ENCODE measurements around the gene GNMT.

- TF ChIP-seq REST (IDR thresholded peaks at IDR 0.05; ENCODE audit: low read depth) (no peak), EP300 (IDR thresholded peaks at IDR 0.05; ENCODE audit: borderline replicate concordance) (no peak), USF1 (IDR thresholded peaks at IDR 0.05) (no peak), TAF1 (IDR thresholded peaks at IDR 0.05; ENCODE audit: low read depth) (no peak), FOXM1 (IDR thresholded peaks at IDR 0.05; ENCODE audit: borderline replicate concordance, low read depth) (no peak), RAD21 (IDR thresholded peaks at IDR 0.05; ENCODE audit: low read depth) (no peak), CEBPB (IDR thresholded peaks at IDR 0.05) (no peak), YY1 (IDR thresholded peaks at IDR 0.05; ENCODE audit: low read depth) (no peak), TCF12 (IDR thresholded peaks at IDR 0.05; ENCODE audit: low read depth) (no peak), TEAD4 (IDR thresholded peaks at IDR 0.05) (no peak), NFIC (IDR thresholded peaks at IDR 0.05) (no peak), MAX (IDR thresholded peaks at IDR 0.05) (no peak), EGR1 (IDR thresholded peaks at IDR 0.05) (no peak)
Observed at GRCh38 chr6:42974919-42975505, 14.5 kb downstream of the GNMT start.
